ENCODE results near the gene COL9A3. TPM values are rescaled to one million over a fixed set of nuclear protein-coding genes. Genes with fewer than 3 reads are reported as not detected.

Gene COL9A3
- total and polyA plus RNA-seq, 2 donors: 4.1 to 7.0 TPM

- Histone ChIP-seq H3K4me1 (ENCODE audit: control insufficient read depth in 2 of 2, insufficient read depth in 2 of 2, low read length in 2 of 2) (peaks cover 7 to 22% of the 10 kb centered on the region in 2 donors), H3K27me3 (ENCODE audit: control insufficient read depth in 2 of 2, insufficient read depth in 1 of 2, low read length in 1 of 2) (peaks cover 0 to 18% of the 10 kb centered on the region in 2 donors), H3K36me3 (ENCODE audit: control insufficient read depth in 2 of 2, insufficient read depth in 2 of 2, low read length in 1 of 2) (no peaks in the 10 kb centered on the region), H3K9me3 (ENCODE audit: control insufficient read depth in 2 of 2, insufficient read depth in 1 of 2, low read length in 1 of 2) (no peaks in the 10 kb centered on the region), H3K4me3 (ENCODE audit: low read length in 2 of 2) (peak overlapping the region; percentile 11 to 25), H3K27ac (ENCODE audit: low read depth in 1 of 2, low read length in 1 of 2) (no peak overlapping the region)
- WGBS: 36% methylated on average over 33 of the region's 36 CpGs
- DNase-seq (ENCODE audit: low read depth in 6 of 9, low spot score in 9 of 9): peak in 4 of 9 donors; percentile 42 to 81 (median 70)
Observed at GRCh38 chr20:62824476-62825332, 7.9 kb downstream of the COL9A3 start.

- H3K4me1 ChIP-seq (ENCODE audit: control insufficient read depth in 2 of 2, insufficient read depth in 2 of 2, low read length in 2 of 2): peaks cover 7 to 20% of the 10 kb centered on the region in 2 donors
- no peaks in the 10 kb centered on the region for H3K9me3 ChIP-seq (ENCODE audit: control insufficient read depth in 2 of 2, insufficient read depth in 1 of 2, low read length in 1 of 2)
- H3K4me3 ChIP-seq (ENCODE audit: low read length in 2 of 2): no peak overlapping the region
- 89% methylated on average over 22 of the region's 22 CpGs for WGBS
- no peaks in the 10 kb centered on the region for H3K36me3 ChIP-seq (ENCODE audit: control insufficient read depth in 2 of 2, insufficient read depth in 2 of 2, low read length in 1 of 2)
- DNase-seq (ENCODE audit: low read depth in 6 of 9, low spot score in 9 of 9): no peak
- peaks cover 0 to 10% of the 10 kb centered on the region in 2 donors for H3K27me3 ChIP-seq (ENCODE audit: control insufficient read depth in 2 of 2, insufficient read depth in 1 of 2, low read length in 1 of 2)
- no peak overlapping the region for H3K27ac ChIP-seq (ENCODE audit: low read depth in 1 of 2, low read length in 1 of 2)
Observed at GRCh38 chr20:62825333-62825985, 8.6 kb downstream of the COL9A3 start.

- 91% methylated on average over 27 of the region's 27 CpGs for WGBS
- Histone ChIP-seq H3K4me3 (ENCODE audit: low read length in 2 of 2) (no peak overlapping the region), H3K36me3 (ENCODE audit: control insufficient read depth in 2 of 2, insufficient read depth in 2 of 2, low read length in 1 of 2) (no peaks in the 10 kb centered on the region), H3K4me1 (ENCODE audit: control insufficient read depth in 2 of 2, insufficient read depth in 2 of 2, low read length in 2 of 2) (peaks cover 7 to 20% of the 10 kb centered on the region in 2 donors), H3K27me3 (ENCODE audit: control insufficient read depth in 2 of 2, insufficient read depth in 1 of 2, low read length in 1 of 2) (peaks cover 0 to 5% of the 10 kb centered on the region in 2 donors), H3K27ac (ENCODE audit: low read depth in 1 of 2, low read length in 1 of 2) (no peak overlapping the region), H3K9me3 (ENCODE audit: control insufficient read depth in 2 of 2, insufficient read depth in 1 of 2, low read length in 1 of 2) (no peaks in the 10 kb centered on the region)
- DNase-seq (ENCODE audit: low read depth in 6 of 9, low spot score in 9 of 9): no peak
Observed at GRCh38 chr20:62825986-62826645, 9.3 kb downstream of the COL9A3 start.

- Histone ChIP-seq H3K27ac (ENCODE audit: low read depth in 1 of 2, low read length in 1 of 2) (no peak overlapping the region), H3K36me3 (ENCODE audit: control insufficient read depth in 2 of 2, insufficient read depth in 2 of 2, low read length in 1 of 2) (no peaks in the 10 kb centered on the region), H3K27me3 (ENCODE audit: control insufficient read depth in 2 of 2, insufficient read depth in 1 of 2, low read length in 1 of 2) (no peaks in the 10 kb centered on the region), H3K9me3 (ENCODE audit: control insufficient read depth in 2 of 2, insufficient read depth in 1 of 2, low read length in 1 of 2) (no peaks in the 10 kb centered on the region), H3K4me3 (ENCODE audit: low read length in 2 of 2) (no peak overlapping the region), H3K4me1 (ENCODE audit: control insufficient read depth in 2 of 2, insufficient read depth in 2 of 2, low read length in 2 of 2) (peaks cover 7 to 21% of the 10 kb centered on the region in 2 donors)
- 96% methylated on average over 24 of the region's 24 CpGs for WGBS
- DNase-seq (ENCODE audit: low read depth in 6 of 9, low spot score in 9 of 9): no peak
Observed at GRCh38 chr20:62826646-62827310, 9.9 kb downstream of the COL9A3 start.

GRCh38 chr20:62827311-62828038, 10.6 kb downstream of the COL9A3 start:
- 95% methylated on average over 29 of the region's 29 CpGs for WGBS
- Histone ChIP-seq H3K9me3 (ENCODE audit: control insufficient read depth in 2 of 2, insufficient read depth in 1 of 2, low read length in 1 of 2) (no peaks in the 10 kb centered on the region), H3K4me3 (ENCODE audit: low read length in 2 of 2) (no peak overlapping the region), H3K36me3 (ENCODE audit: control insufficient read depth in 2 of 2, insufficient read depth in 2 of 2, low read length in 1 of 2) (no peaks in the 10 kb centered on the region), H3K27me3 (ENCODE audit: control insufficient read depth in 2 of 2, insufficient read depth in 1 of 2, low read length in 1 of 2) (no peaks in the 10 kb centered on the region), H3K4me1 (ENCODE audit: control insufficient read depth in 2 of 2, insufficient read depth in 2 of 2, low read length in 2 of 2) (peaks cover 7 to 27% of the 10 kb centered on the region in 2 donors), H3K27ac (ENCODE audit: low read depth in 1 of 2, low read length in 1 of 2) (no peak overlapping the region)
- DNase-seq (ENCODE audit: low read depth in 6 of 9, low spot score in 9 of 9): no peak

- Histone ChIP-seq H3K27me3 (ENCODE audit: control insufficient read depth in 2 of 2, insufficient read depth in 1 of 2, low read length in 1 of 2) (no peaks in the 10 kb centered on the region), H3K27ac (ENCODE audit: low read depth in 1 of 2, low read length in 1 of 2) (no peak overlapping the region), H3K4me3 (ENCODE audit: low read length in 2 of 2) (no peak overlapping the region), H3K4me1 (ENCODE audit: control insufficient read depth in 2 of 2, insufficient read depth in 2 of 2, low read length in 2 of 2) (peaks cover 7 to 30% of the 10 kb centered on the region in 2 donors), H3K9me3 (ENCODE audit: control insufficient read depth in 2 of 2, insufficient read depth in 1 of 2, low read length in 1 of 2) (no peaks in the 10 kb centered on the region), H3K36me3 (ENCODE audit: control insufficient read depth in 2 of 2, insufficient read depth in 2 of 2, low read length in 1 of 2) (no peaks in the 10 kb centered on the region)
- no peak for DNase-seq (ENCODE audit: low read depth in 6 of 9, low spot score in 9 of 9)
- WGBS: 96% methylated on average over 9 of the region's 9 CpGs
Observed at GRCh38 chr20:62828051-62828450, 11.2 kb downstream of the COL9A3 start.

- H3K4me1 ChIP-seq (ENCODE audit: control insufficient read depth in 2 of 2, insufficient read depth in 2 of 2, low read length in 2 of 2): peaks cover 7 to 31% of the 10 kb centered on the region in 2 donors
- no peaks in the 10 kb centered on the region for H3K27me3 ChIP-seq (ENCODE audit: control insufficient read depth in 2 of 2, insufficient read depth in 1 of 2, low read length in 1 of 2)
- H3K9me3 ChIP-seq (ENCODE audit: control insufficient read depth in 2 of 2, insufficient read depth in 1 of 2, low read length in 1 of 2): no peaks in the 10 kb centered on the region
- H3K4me3 ChIP-seq (ENCODE audit: low read length in 2 of 2): no peak overlapping the region
- no peak for DNase-seq (ENCODE audit: low read depth in 6 of 9, low spot score in 9 of 9)
- 94% methylated on average over 29 of the region's 29 CpGs for WGBS
- no peak overlapping the region for H3K27ac ChIP-seq (ENCODE audit: low read depth in 1 of 2, low read length in 1 of 2)
- H3K36me3 ChIP-seq (ENCODE audit: control insufficient read depth in 2 of 2, insufficient read depth in 2 of 2, low read length in 1 of 2): no peaks in the 10 kb centered on the region
Observed at GRCh38 chr20:62828511-62829230, 11.8 kb downstream of the COL9A3 start.
